HG02678 (cell line): ENCODE data around the gene EIF5A.

ENCODE experiments used
- ATAC-seq: cut with Tn5 transposase; IDR thresholded peaks from one replicate; pipeline ENCODE4 v1.9.1; 2021; ENCODE audit warnings: mild to moderate bottlenecking, moderate library complexity; ENCODE audit not compliant: unreplicated experiment

Gene EIF5A

DNA sequence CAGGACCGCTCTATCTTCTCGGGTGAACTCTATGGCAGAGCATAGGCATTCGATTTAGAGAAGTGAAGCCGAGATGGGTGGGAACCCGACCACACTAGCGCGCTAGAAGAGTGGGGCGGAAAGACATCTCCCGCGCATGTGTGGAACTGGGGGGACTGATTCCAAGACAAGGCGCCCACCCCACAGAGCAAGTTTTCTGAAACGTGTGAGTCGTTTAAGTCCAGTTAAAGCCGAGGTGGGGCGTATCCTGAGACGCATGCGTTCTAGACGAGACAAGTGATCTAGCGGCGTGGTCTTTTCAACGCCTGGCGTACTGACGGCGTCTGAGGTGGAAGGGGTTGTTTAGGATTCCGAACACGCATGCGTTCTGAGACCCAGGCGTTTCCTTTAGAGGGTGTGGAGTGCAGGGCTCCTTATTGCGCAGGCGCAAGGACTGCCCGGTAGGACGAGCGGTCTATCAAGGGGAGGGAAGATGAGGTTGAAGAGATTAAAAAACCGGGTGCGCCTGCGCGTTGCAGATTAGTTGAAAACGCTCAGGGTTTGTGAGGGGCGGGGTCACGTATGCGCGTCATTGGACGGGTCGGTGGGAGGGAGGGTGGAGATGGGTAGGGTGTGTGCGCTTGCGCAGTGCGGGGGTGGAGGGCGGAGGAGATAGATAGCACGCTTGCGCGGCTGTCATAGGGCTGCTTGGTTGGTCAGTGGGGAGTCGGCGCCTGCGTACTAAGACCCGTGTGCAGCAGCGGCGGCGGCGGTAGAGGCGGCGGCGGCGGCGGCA is at the start of gene EIF5A:
TSS of gene EIF5A (plus strand) at position 718 of the 775 bp plus-strand sequence. CDS start 2,008 bp downstream, outside the sequence.
- peak; percentile 70 for ATAC-seq

DNA sequence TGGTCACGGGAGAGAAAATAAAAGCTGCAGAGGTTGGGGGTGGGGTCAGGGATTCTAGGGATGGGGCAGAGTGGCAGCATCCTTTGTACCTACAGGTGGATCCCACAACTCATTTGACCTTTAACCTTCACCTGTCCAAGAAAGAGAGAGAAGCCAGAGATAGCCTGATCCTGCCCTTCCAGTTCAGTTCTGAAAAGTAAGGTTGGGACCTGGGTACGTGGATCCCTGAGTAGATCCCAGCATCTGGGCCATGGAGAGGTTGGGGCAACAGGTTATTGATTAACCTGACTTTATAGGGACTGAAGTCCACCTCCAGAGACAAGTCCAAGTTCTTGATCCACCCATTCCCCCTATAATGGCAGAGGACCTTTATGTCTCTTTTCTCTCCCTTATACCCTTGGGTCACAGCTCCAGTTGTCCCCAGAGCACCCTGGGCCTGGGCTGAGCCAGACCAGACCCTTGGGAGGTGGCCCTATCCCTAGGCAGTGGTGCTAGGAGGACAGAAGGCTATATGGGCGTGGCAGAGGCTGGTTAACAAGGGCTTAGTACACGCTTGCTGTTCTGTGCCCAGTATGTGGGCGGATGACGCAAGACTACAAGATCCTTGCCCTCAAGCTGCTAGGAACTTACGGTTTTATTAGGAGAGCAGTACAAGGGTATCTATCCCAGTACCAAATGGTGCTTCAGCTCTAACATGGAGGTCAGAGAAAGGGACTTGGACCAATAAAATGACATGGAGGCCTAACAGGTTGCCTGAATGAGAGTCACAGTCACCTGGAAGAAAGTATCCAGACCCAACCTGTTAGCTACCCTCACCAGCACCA is 48.5 kb upstream of the EIF5A start:
- ATAC-seq: no peak

DNA sequence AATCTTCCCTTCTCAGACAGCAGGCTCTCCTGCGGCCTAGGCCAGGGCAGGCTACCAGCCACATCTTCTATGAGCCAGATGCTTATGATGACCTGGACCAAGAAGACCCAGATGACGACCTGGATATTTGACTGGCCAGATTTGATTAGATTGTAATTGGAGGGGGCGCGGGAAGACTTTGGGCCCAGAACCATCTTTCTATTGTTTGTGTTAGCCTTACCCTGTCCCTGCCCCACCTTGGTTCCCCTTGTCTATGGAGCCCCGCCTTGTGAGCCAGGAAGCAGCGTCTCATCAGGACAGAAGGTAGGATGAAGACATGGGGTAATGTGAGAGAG is 47.9 kb upstream of the EIF5A start:
- ATAC-seq: no peak

DNA sequence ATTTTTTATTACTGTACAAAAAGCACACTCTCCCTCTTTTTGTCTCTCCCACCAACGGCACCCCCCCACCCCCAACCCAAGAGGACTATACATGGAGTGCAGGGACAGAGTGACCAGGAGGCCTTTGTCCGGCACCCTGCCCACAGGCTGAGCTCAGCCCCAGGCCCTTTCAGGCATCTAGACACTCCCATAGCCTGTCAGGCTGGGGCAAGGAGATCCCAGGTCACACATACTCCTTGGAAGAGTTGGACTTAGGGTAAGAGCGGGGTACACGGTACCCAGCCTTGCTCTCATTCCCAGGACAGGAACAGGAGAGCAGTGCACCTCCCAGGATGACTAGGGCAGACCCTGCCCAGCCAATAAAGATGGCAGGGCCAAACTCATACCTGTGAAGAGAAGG is 47.3 kb upstream of the EIF5A start:
- ATAC-seq: no peak

DNA sequence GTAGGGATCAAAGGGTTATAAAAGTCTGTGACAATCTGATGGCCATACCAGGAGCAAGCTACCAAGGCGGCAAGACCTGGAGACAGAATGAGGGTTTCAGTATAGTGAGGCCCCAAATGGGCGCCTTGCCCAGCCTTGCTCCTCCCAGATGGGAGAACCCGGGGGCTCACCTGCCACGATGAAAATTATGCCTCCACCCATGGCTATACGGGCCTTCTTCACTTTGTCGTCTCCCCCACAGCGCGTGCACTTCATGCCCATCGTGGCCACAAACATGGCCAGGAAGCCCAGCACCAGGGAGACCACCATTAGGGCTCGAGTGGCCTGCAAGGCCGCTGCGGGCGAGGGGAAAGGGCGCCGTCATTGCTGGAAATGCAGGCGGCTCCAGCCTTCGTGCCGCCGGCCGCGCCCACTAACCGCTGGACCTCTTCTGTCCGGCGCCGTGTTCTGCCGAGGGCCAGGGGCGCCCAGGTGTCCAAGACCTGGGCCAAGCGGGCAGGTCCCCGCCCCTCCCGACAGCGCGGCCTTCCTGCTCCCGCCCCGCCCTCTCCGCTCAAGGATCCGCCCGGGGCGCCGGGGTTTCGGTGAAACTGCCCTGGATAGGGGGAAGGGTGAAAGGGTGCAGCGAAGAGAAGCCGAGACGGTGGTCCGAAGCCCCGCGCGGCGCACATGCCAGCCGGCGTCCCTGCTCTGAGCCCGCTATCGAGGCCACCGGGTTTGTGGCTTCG is 46.6 kb upstream of the EIF5A start:
- no peak for ATAC-seq

DNA sequence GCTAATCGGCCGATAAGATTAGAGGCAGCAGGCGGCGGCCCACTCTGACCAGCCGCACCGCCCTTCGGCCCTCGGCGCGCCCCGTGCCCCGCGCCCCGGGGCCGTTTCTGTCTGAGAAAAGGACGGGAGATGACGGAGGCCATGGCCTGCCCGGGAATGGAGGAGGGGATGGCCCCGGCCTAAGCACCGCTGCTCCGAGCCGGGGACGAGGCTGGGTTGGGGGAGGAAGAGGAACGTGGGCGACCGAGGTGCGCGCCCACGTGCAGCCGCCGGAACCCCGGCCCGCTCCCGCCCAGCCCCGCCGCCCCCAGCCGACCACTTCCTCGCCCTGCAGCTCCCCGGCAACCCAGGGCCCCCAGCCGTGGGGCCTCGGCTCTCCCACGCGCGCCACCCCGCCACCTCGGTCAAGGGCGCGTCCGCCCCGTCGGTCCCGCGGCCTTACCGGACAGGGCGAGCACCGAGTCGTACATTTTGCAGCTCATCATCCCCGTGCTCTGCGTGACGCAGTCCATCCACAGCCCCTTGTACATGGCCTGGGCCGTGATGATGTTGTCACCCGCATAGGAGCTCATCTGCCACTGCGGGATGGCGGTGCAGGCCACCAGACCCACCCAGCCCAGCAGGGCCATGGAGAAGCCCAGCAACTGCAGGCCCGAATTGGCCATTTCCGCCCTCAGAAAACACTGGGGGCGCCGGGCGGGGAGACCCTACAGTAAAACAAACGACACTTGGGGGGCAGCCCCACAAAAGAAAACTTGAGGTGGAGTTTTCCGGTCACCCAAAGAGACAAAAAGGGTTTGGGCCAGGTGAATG is 45.8 kb upstream of the EIF5A start:
- no peak for ATAC-seq

DNA sequence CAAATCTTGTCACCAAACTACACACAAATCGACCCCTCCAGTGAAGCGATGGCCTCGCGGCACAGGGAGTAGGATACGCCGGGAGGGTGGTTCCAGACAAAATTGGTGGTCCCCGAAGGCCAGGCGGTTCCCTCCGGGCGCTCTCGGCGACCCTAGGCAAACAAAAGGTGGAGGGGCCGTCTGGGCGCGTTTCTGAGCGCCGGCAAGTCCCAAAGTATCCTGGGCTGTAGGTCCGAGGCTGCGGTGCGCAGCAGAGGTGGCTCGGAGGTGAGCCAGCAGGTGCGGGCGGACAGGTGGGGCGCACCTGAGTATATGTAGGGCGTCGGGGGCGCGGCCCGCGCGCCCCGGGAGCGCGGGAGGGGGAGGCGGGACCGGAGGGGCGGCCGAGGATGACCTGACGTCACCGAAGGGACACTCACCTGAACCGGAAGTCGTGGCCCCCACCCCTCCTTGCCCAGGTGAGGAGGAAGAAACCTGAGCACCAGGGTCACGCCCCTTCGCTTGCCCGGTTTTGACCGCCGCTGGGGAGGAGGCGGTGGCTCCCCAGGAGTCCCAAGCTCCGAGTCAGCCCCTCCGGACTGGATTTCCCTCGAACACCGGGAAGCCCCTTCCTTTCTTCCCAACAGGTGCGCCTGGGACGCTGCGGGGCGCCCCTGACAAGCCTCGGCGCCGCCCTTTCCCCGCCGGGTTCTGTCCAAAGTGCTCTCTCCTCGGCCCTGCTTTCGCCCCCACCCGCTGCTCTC is 45.1 kb upstream of the EIF5A start, which contains the start of gene CLDN7:
TSS of gene CLDN7 (minus strand) at position 287 of the 743 bp plus-strand sequence. CDS start 435 bp downstream, outside the sequence.
- no peak for ATAC-seq

DNA sequence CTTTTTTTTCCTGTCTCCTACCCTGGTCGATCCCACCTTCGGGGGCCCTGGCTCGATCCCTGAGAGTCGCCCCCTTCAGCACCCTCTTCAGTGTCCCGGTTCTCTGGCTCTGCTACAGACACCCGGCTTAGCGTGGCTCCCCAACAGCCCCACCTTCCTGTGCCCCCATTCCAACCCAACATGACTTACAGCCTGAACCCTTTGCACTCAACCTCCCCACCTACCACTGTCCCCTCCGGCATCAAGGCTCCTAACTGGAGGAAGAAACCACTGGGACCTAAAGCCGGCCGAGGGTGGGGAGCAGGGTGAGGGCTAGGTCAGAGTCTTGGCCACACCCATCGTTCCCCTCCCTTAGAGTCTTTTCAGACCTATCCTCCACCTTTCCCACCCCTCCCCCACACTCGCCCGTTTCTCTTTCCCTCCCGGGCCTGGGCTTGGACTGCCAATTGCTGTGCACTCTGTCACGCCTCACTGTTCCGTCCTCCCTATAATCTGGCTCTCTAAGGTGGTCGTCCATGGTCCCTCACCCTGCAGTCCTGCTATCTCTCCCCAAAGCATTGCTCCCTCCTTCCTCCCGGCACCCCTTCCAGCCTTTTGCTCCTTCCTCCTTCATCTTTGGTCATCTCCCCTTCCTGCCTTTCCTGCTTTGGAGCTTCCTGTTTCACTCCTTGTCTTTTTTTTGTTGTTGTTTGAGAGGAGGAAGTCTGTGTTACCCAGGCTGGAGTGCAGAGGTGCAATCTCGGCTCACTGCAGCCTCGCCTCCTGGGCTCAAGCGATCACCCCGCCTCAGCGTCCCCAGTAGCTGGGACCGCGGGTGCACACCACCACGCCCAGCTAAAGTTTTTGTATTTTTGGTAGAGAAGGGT is 44.3 kb upstream of the EIF5A start:
- no peak for ATAC-seq

DNA sequence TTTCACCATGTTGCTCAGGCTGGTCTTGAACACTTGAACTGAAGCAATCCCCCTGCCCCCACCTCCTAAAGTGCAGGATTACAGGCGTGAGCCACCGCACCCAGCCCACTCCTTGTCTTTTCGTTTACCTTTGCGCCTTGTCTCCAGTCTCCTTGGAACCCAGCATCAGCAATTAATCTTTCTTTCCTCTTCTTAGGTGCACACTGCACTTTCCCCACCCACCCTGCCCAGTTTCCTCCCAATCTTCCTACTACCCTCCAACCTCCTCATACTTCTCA is 43.7 kb upstream of the EIF5A start:
- no peak for ATAC-seq

DNA sequence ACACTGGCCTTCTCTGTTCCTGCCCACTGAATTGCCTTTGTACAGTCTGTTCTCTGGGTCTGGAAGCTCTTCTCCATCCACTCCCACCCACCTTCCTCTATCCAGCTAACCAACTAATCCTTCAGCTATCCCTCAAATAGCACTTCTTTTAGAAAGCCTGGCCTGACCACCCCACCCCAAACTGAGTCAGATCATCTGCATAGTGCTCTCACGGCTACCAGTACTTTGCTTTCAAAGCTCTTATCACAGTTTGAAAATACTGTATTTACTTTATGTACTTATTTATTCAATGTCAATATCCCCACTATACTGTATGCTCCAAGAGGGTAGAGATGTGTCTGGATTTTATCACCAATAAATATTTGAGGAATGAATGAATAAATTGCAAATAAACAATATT is 40.6 kb upstream of the EIF5A start:
- no peak for ATAC-seq

DNA sequence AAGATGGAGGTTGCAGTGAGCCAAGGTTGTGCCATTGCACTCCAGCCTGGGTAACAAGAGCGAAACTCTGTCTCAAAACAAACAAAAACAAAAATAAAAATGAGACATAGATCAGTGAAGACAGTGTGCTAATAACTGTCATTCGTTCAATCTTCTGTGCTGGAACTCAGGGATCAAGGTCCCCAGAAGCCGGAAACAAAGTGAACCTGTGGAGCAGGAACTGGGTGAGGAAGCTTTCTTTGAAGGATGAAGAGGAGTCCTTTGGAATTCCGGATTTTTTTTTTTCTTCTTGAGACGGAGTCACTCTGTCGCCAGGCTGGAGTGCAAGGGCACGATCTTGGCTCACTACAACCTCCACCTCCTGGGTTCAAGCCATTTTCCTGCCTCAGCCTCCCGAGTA is 28.0 kb upstream of the EIF5A start:
- no peak for ATAC-seq

DNA sequence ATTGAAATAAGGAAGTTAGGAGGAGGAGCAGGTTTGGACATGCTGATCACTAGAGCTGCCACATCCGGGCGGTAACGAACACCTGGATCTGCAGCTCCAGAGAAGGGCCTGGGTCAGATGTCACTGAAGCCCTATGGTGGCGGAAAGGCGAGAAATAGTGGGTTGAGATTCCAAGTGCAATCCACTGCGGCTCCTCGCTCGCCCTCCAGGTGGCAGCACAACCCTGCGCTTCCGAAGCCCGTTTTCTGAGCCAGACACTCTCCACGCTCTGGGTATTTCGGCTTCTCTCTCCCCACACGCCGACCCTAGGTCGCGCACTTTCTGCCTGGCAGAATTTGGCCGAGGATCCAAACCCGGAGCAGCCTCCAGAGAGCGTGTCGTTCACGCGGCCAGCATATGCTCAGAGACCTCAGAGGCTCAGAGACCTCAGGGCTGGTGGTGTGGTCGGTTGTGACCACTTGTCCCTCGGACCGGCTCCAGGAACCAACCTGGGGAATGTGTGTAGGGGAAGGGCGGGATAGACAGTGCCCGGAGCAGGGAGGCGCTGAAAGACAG is 26.8 kb upstream of the EIF5A start:
- ATAC-seq: peak; percentile 66

DNA sequence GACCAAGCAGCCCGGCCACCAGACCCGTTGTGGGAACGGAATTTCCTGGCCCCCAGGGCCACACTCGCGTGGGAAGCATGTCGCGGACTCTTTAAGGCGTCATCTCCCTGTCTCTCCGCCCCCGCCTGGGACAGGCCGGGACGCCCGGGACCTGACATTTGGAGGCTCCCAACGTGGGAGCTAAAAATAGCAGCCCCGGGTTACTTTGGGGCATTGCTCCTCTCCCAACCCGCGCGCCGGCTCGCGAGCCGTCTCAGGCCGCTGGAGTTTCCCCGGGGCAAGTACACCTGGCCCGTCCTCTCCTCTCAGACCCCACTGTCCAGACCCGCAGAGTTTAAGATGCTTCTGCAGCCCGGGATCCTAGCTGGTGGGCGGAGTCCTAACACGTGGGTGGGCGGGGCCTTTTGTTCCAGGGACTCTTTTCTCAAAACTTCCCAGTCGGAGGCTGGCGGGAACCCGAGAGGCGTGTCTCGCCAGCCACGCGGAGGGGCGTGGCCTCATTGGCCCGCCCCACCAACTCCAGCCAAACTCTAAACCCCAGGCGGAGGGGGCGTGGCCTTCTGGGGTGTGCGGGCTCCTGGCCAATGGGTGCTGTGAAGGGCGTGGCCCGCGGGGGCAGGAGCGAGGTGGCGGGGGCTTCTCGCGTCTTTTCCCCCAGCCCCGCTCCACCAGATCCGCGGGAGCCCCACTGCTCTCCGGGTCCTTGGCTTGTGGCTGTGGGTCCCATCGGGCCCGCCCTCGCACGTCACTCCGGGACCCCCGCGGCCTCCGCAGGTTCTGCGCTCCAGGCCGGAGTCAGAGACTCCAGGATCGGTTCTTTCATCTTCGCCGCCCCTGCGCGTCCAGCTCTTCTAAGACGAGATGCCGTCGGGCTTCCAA is 26.1 kb upstream of the EIF5A start, which contains the start of gene SLC2A4:
TSS of gene SLC2A4 (plus strand) at position 645 of the 879 bp plus-strand sequence. CDS start at position 862, 217 bp downstream.
- ATAC-seq: peak; percentile 66

DNA sequence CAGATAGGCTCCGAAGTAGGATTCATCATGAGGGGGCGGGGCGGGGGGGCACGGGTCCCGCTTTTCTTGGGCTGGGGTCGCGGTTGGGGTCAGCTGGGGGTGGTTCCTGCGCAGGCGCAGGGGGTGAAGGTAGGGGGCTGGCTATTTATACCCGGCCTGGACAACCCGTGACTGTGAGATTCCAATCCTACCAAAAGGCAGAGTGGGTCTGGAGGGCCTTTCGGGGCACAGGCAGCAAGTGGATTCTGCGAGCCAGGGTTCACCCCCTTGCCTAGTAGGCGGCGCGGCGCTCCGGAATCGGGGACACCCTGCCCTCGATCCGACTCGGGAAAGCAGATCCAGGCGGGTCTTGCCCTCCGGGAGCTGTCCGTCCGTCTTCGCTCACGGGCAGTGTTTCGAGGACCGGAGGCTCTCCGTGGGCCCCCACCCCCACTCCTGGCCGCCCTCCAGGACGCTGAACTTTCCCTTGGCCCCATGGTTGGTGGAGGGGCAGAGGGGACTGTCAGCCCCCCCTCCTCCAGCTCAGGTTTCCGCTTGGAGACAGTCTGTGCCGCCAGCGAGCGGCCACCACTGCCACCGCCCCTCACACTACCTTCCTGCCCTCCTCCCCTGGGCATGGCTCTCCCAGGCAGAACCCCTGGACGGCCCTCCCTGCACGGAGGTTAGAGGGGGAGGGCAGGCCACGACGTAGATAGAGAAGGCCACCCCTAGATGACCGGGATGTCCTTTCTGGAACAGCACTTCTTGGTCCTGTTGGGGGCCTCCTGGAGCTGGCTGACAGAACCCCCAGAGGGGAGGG is 25.3 kb upstream of the EIF5A start:
- ATAC-seq: no peak

DNA sequence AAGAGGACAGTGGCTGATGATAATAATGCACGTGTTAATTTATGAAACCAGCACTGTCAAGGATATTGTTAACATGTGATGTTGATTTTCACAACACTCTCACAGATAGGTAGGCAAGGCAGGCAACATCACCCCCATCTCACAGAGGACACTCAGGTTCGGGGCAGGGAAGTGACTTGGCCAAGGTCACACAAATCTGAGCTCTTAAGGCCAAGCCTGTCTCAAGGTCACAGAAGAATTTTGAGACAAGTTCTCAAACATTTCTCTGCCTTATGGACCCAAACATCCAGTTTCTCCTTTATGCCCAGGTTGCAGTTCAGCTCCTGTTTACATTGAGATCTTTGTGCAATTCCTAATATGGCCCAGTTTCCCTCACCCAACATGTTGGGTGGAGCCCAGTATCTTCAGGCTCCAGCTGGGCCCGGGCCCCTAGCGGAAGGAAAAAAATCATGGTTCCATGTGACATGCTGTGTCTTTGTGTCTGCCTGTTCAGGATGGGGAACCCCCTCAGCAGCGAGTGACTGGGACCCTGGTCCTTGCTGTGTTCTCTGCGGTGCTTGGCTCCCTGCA is 24.6 kb upstream of the EIF5A start:
- ATAC-seq: no peak

DNA sequence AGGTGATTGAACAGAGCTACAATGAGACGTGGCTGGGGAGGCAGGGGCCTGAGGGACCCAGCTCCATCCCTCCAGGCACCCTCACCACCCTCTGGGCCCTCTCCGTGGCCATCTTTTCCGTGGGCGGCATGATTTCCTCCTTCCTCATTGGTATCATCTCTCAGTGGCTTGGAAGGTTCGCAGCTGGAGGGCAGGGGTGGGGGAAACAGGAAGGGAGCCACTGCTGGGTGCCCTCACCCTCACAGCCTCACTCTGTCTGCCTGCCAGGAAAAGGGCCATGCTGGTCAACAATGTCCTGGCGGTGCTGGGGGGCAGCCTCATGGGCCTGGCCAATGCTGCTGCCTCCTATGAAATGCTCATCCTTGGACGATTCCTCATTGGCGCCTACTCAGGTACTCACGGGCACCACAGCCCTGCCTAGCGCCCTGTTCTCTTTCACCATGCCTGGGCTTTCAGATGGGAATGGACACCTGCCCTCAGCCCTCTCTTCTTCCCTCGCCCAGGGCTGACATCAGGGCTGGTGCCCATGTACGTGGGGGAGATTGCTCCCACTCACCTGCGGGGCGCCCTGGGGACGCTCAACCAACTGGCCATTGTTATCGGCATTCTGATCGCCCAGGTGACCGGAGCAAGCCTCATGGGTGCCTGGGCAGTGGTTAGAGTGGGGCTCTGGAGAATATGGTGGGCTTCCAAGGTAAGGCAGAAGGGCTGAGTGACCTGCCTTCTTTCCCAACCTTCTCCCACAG is 23.8 kb upstream of the EIF5A start:
- no peak for ATAC-seq
